ENCODE results near the gene DBNDD1. TPM values are rescaled to one million over a fixed set of nuclear protein-coding genes. Genes with fewer than 3 reads are reported as not detected.

Gene DBNDD1
- total RNA-seq, 1 experiment from 2014 or later: 75.0 TPM

- TF ChIP-seq HMGXB4 (CRISPR knock-in tag; IDR thresholded peaks at IDR 0.05) (peak; percentile 93), ESRRA (CRISPR knock-in tag; IDR thresholded peaks at IDR 0.05; ENCODE audit: borderline replicate concordance) (peak; percentile 62; the same call in 1 of the 2 replicates), RORB (CRISPR knock-in tag; IDR thresholded peaks at IDR 0.05) (no peak), ZNF425 (CRISPR knock-in tag; conservative IDR thresholded peaks at IDR 0.05) (no peak), CDX4 (CRISPR knock-in tag; IDR thresholded peaks at IDR 0.05; ENCODE audit: borderline replicate concordance) (no peak), ARID4B (CRISPR knock-in tag; IDR thresholded peaks at IDR 0.05; ENCODE audit: borderline replicate concordance) (peak; percentile 74), IRF1 (CRISPR knock-in tag; IDR thresholded peaks at IDR 0.05) (0 out of 2 replicates have a peak, but pooled peaks have one; percentile 19), FOXK1 (CRISPR knock-in tag; IDR thresholded peaks at IDR 0.05) (peak; percentile 89), TCF7 (CRISPR knock-in tag; IDR thresholded peaks at IDR 0.05; ENCODE audit: low read depth) (no peak; the same call in 1 of the 2 replicates), MLX (CRISPR knock-in tag; IDR thresholded peaks at IDR 0.05) (no peak), NFYB (CRISPR knock-in tag; conservative IDR thresholded peaks at IDR 0.05; ENCODE audit: low read depth) (no peak), EMX1 (CRISPR knock-in tag; IDR thresholded peaks at IDR 0.05) (0 out of 2 replicates have a peak, but pooled peaks have one; percentile 48), CTCF (IDR thresholded peaks at IDR 0.05) (no peak), ELF4 (CRISPR knock-in tag; IDR thresholded peaks at IDR 0.05; ENCODE audit: low read depth) (no peak), ZNF281 (CRISPR knock-in tag; IDR thresholded peaks at IDR 0.05) (0 out of 2 replicates have a peak, but pooled peaks have one; percentile 17), SMAD3 (CRISPR knock-in tag; IDR thresholded peaks at IDR 0.05; ENCODE audit: borderline replicate concordance) (peak; percentile 68), ATF6 (CRISPR knock-in tag; IDR thresholded peaks at IDR 0.05) (no peak), OVOL2 (CRISPR knock-in tag; IDR thresholded peaks at IDR 0.05; ENCODE audit: borderline replicate concordance) (peak; percentile 52; the same call in 1 of the 2 replicates), ZNF121 (CRISPR knock-in tag; IDR thresholded peaks at IDR 0.05) (peak; percentile 95)
These were observed 46.7 kb downstream of the DBNDD1 start (continued) for GRCh38 chr16:89972244-89973234.

Measured in WTC11 (cell line).